Right atrium auricular region (tissue), 2 donors: ENCODE data around the gene EBPL. TPM values are rescaled to one million over a fixed set of nuclear protein-coding genes. Genes with fewer than 3 reads are reported as not detected.

ENCODE experiments used
- DNase-seq: peaks from one replicate; pipeline ENCODE4 v3.0.0-alpha.2; 2019; ENCODE audit warnings: low spot score
- H3K27ac ChIP-seq, 2 donors: fragments of 200-600 bp; sonication (generic); 1 replicate in 1 of 2; 2 replicates in 1 of 2; pipeline ENCODE4 v1.5.1; 2016 to 2019
- H3K27me3 ChIP-seq, 2 donors: fragments of 200-600 bp; sonication (generic); one replicate each; pipeline versions ENCODE4 v1.5.1 to v1.6.0; 2017 to 2019
- H3K36me3 ChIP-seq: fragments of 200-600 bp; sonication (generic); one replicate; pipeline ENCODE4 v1.5.1; 2016
- H3K4me1 ChIP-seq, 2 donors: fragments of 200-600 bp; sonication (generic); one replicate each; pipeline versions ENCODE4 v1.5.1 to v1.6.0; 2017 to 2019
- H3K4me3 ChIP-seq, 2 donors: fragments of 200-600 bp; sonication (generic); 1 replicate in 1 of 2; 2 replicates in 1 of 2; pipeline ENCODE4 v1.5.1; 2017 to 2019; ENCODE audit warnings: mild to moderate bottlenecking in 1 of 2, moderate library complexity in 1 of 2
- H3K9me3 ChIP-seq, 2 donors: fragments of 200-600 bp; sonication (generic); one replicate each; pipeline ENCODE4 v1.5.1; 2019
- total RNA-seq, 2 donors: library from RNA; depleted of rRNA; stranded (reverse); fragments of >200 nt; gene quantifications; one replicate each; pipeline ENCODE4 v1.1.0, GENCODE V29; 2016
- TF ChIP-seq, protein P1 (sequence below), 2 donors: fragments of 200-600 bp; sonication (generic); IDR thresholded peaks; one replicate each; pipeline ENCODE4 v1.5.1; 2019; ENCODE audit warnings: antibody characterized with exemption in 2 of 2

EBPL gene
- total RNA-seq, 2 donors from 2014 or later = 17.6 to 22.6 TPM

DNA sequence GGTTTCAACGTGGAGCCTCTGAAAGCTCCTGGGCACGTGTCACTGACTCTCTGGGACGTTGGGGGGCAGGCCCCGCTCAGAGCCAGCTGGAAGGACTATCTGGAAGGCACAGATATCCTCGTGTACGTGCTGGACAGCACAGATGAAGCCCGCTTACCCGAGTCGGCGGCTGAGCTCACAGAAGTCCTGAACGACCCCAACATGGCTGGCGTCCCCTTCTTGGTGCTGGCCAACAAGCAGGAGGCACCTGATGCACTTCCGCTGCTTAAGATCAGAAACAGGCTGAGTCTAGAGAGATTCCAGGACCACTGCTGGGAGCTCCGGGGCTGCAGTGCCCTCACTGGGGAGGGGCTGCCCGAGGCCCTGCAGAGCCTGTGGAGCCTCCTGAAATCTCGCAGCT lies 60.7 kb downstream of the EBPL start:
- TF ChIP-seq, protein P1, sequence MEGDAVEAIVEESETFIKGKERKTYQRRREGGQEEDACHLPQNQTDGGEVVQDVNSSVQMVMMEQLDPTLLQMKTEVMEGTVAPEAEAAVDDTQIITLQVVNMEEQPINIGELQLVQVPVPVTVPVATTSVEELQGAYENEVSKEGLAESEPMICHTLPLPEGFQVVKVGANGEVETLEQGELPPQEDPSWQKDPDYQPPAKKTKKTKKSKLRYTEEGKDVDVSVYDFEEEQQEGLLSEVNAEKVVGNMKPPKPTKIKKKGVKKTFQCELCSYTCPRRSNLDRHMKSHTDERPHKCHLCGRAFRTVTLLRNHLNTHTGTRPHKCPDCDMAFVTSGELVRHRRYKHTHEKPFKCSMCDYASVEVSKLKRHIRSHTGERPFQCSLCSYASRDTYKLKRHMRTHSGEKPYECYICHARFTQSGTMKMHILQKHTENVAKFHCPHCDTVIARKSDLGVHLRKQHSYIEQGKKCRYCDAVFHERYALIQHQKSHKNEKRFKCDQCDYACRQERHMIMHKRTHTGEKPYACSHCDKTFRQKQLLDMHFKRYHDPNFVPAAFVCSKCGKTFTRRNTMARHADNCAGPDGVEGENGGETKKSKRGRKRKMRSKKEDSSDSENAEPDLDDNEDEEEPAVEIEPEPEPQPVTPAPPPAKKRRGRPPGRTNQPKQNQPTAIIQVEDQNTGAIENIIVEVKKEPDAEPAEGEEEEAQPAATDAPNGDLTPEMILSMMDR (IDR thresholded peaks at IDR 0.05) = no peak
- H3K9me3 ChIP-seq = no peaks in the 10 kb centered on the region
- H3K4me3 ChIP-seq = no peak overlapping the region
- DNase-seq = no peak
- no peak overlapping the region for H3K27ac ChIP-seq
- H3K4me1 ChIP-seq = peaks cover 0 to 14% of the 10 kb centered on the region in 2 donors
- H3K36me3 ChIP-seq = no peaks in the 10 kb centered on the region
- no peaks in the 10 kb centered on the region for H3K27me3 ChIP-seq

DNA sequence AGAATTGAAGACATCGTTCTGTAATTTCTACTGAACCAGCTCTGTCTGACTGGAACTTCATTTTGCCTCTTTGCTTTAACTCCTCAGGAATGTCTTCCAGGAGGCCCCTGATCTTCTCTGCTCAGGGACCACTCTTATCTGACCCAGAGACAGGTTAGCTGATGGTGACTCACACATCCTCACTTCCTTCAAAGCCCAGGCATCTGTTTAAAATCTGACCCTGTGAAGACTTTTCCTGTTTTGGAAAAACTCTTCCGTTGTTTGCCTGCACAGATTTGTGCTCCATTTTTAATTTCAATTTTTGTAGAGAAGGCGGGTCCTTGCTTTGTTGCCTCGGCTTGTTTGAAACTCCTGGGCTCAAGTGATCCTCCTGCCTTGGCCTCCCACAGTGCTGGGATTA lies 61.3 kb downstream of the EBPL start:
- no peak overlapping the region for H3K4me3 ChIP-seq
- DNase-seq = no peak
- no peak overlapping the region for H3K27ac ChIP-seq
- H3K27me3 ChIP-seq = no peaks in the 10 kb centered on the region
- no peaks in the 10 kb centered on the region for H3K36me3 ChIP-seq
- H3K4me1 ChIP-seq = peaks cover 0 to 18% of the 10 kb centered on the region in 2 donors
- TF ChIP-seq, protein P1 (IDR thresholded peaks at IDR 0.05) = no peak
- no peaks in the 10 kb centered on the region for H3K9me3 ChIP-seq

DNA sequence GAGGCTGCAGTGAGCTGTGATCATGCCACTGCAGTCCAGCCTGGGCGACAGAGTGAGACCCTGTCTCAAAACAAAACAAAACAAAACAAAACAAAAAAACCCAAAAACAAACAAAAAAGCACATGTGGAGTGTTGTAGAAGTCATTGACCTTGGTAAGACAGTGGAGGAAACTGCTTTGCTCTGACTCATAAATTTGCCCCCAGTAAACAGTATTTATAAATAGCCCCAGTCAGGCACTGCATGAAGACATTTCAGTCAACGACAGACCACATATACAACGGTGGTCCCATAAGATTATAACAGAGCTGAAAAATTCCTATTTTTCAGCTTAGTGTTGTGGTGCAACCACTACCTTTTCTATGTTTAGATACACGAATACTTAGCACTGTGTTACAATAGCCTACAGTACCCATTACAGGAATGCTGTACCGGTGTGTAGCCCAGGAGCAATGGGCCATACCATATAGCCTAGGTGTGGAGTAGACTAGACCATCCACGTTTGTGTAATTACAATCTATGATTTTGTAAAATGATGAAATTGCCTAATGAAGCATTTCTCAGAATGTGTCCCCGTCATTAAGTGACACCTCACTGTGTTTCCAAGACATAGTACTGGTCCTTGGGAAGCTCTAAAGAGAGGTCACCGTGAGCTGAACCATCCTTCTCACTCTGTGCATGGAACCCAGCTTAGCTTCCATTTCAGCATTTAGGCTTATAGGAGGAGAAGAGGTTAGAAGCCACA lies 61.9 kb downstream of the EBPL start:
- peak overlapping the region in 1 of 2 donors; percentile 37 for H3K27ac ChIP-seq
- H3K36me3 ChIP-seq = no peaks in the 10 kb centered on the region
- TF ChIP-seq, protein P1 (IDR thresholded peaks at IDR 0.05) = no peak
- no peaks in the 10 kb centered on the region for H3K27me3 ChIP-seq
- no peak for DNase-seq
- H3K4me3 ChIP-seq = peak overlapping the region in 1 of 2 donors; percentile 18
- no peaks in the 10 kb centered on the region for H3K9me3 ChIP-seq
- peaks cover 0 to 18% of the 10 kb centered on the region in 2 donors for H3K4me1 ChIP-seq

DNA sequence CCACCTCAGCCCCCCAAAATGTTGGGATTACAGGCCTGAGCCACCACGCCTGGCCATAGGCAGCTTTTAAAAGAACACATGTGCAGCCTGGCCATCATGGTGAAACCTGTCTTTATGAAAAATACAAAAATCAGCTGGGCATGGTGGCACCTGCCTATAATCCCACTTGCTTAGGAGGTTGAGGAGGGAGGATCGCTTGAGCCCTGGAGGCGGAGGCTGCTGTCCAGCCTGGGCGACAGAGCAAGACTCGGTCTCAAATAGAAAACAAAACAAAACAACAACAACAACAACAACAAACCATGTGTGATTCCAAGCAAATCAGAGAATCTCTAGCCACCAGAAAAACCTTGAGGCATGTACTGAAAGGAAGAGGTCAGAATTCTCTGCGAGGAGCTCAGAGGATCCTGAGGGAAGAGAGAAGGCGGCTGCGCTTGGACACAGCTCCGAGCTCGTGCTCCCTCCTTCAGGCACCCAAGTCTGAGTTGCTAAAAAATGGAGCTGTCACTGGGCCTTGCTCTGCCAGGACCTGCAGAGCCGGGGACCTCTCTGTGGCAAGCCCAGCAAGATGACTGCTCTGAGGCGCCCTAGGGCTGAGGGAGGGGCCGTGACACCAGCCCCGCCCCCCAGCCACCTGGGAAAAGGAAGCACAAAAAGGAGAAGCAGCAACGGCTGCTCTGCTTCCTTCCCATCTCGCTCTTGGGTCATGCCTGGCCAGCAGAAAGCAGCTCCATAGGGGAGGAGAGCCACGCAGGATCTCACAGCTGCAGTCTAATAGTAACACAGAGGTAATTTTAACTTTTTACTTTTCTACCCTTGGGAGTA lies 63.2 kb downstream of the EBPL start, which contains the start of gene ARL11:
Gene ARL11, plus strand, starts transcription at position 677 of the 822 bp plus-strand sequence. CDS start 1,941 bp downstream, outside the sequence.
- no peaks in the 10 kb centered on the region for H3K27me3 ChIP-seq
- DNase-seq = no peak
- H3K27ac ChIP-seq = peak within 1 kb of the TSS; percentile 14 to 37
- no peaks in the 10 kb centered on the region for H3K9me3 ChIP-seq
- H3K36me3 ChIP-seq = no peaks in the 10 kb centered on the region
- peaks cover 0 to 18% of the 10 kb centered on the region in 2 donors for H3K4me1 ChIP-seq
- TF ChIP-seq, protein P1 (IDR thresholded peaks at IDR 0.05) = no peak
- H3K4me3 ChIP-seq = peak within 1 kb of the TSS in 1 of 2 donors; percentile 18

DNA sequence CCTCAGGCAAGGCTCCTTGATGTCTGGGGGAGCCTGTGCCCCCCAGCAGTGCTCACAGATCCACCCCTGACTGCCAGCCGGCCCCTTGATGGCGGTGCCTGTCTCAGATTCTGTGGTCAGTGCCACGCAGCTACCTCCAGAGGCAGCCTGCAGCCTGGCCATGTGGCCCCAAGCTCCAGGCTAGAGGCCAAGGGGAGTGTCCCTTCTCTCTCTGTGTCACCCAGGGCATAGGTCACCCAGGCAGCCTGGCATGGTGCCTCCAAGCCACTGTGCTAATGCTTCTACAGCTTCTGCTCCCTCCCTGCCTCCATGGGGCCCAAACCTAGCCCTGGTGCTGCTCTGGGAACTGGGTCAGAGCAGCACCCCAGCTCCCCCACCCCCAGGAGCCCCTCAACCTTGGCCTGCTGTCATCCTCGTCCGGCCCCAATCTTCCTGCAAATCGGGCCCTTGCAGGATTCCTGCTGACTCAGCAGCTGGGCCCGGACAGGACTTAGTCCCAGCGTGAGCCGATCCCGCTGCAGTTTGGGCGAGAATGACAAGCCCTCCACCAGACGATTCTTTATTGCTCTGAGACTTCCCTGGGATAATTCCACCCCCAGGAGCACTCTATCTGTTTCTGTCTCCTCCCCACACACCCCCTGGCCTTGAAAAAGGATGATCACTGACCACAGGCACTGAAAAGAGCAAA lies 65.8 kb downstream of the EBPL start:
- Histone ChIP-seq H3K27me3 (no peaks in the 10 kb centered on the region), H3K4me3 (no peak overlapping the region), H3K36me3 (no peaks in the 10 kb centered on the region), H3K4me1 (peaks cover 0 to 22% of the 10 kb centered on the region in 2 donors), H3K9me3 (no peaks in the 10 kb centered on the region), H3K27ac (peak overlapping the region; percentile 22 to 63)
- TF ChIP-seq, protein P1 (IDR thresholded peaks at IDR 0.05) = no peak
- no peak for DNase-seq
